Measurements from ENCODE around the gene FLOT2. TPM values are rescaled to one million over a fixed set of nuclear protein-coding genes. Genes with fewer than 3 reads are reported as not detected.

Gene FLOT2
- total and polyA plus RNA-seq, 4 experiments from 2014 or later: 216 to 288 (median 254) TPM

DNA sequence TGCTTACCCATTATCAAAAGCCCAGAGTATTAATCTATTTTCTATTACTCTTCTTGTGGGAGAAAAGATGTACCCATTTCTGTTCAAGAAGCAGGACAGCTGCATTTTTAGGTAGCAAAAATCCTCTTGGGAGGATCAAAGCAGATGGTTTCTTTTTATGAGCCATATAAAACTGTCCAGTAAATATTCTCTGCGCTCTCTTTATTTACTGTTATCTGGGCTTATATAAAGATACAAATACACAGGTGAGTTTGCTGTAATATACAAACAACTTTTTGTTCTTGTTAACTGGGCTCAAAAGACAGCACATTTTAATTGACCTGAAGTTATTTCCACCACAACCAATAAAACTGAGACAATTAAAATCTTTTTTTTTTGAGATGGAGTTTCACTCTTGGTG is 43.7 kb upstream of the FLOT2 start:
- ChIA-PET POLR2A (ENCODE audit: partially characterized antibody) (interaction anchor here (0.9 to 10.8 kb wide), 5 partner anchors 8 to 294 kb away, joined by 3 to 134 read pairs (median 4); partner anchors contain the start of genes FLOT2 and PHF12), CTCF (ENCODE audit: partially characterized antibody) (no interaction called here)
- Mint-ChIP-seq H3K4me3 (peak overlapping the region in 1 of 8 donors; percentile 83), H3K27me3 (no peaks in the 10 kb centered on the region), H3K27ac (peak overlapping the region in 2 of 7 donors; percentile 42 to 78), H3K36me3 (peaks cover 11 to 60% of the 10 kb centered on the region in 2 donors), H3K4me1 (peaks cover 59 to 92% (median 77%) of the 10 kb centered on the region in 4 donors), H3K9me3 (no peaks in the 10 kb centered on the region)
- Histone ChIP-seq H3K4me1 (ENCODE audit: insufficient read depth, low read length) (peaks cover 84% of the 10 kb centered on the region), H3K9me3 (ENCODE audit: control insufficient read depth in 1 of 2, low read length in 2 of 2) (no peaks in the 10 kb centered on the region), H3K27ac (ENCODE audit: low read depth, low read length) (no peak overlapping the region), H3K4me3 (ENCODE audit: low read length in 2 of 2) (no peak overlapping the region), H3K27me3 (ENCODE audit: insufficient read depth, low read length) (no peaks in the 10 kb centered on the region), H3K36me3 (ENCODE audit: insufficient read depth, low read length) (peaks cover 5% of the 10 kb centered on the region)
- intact Hi-C loops (cut with micrococcal nuclease): no loop called here
- no peak for DNase-seq

DNA sequence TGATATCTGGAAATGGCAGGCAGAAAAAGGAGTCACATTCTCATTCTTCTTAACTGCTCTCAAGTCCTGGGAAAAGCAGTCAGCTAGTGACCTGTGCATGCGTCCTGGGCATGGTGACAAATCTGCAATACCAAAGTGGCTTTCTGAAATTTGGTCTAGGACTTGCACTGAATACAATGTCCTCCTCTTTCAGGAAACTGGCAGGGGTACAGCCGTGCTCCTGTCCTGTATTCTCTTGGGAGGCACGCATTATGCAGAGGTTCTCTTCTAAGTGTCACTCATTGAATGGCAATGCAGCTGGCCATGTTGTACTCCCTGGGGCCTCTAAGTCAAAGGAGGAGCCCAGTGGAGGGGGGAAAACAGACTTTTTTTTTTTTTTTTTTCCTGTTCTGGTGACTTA is 43.1 kb upstream of the FLOT2 start:
- Histone ChIP-seq H3K4me3 (ENCODE audit: low read length in 2 of 2) (no peak overlapping the region), H3K27ac (ENCODE audit: low read depth, low read length) (no peak overlapping the region), H3K27me3 (ENCODE audit: insufficient read depth, low read length) (no peaks in the 10 kb centered on the region), H3K36me3 (ENCODE audit: insufficient read depth, low read length) (peaks cover 5% of the 10 kb centered on the region), H3K4me1 (ENCODE audit: insufficient read depth, low read length) (peaks cover 84% of the 10 kb centered on the region), H3K9me3 (ENCODE audit: control insufficient read depth in 1 of 2, low read length in 2 of 2) (no peaks in the 10 kb centered on the region)
- Mint-ChIP-seq H3K27me3 (no peaks in the 10 kb centered on the region), H3K36me3 (peaks cover 11 to 63% of the 10 kb centered on the region in 2 donors), H3K4me1 (peaks cover 60 to 92% (median 77%) of the 10 kb centered on the region in 4 donors), H3K4me3 (peak overlapping the region in 5 of 8 donors; percentile 43 to 83 (median 54)), H3K27ac (peak overlapping the region in 5 of 7 donors; percentile 19 to 82 (median 42)), H3K9me3 (no peaks in the 10 kb centered on the region)
- ChIA-PET POLR2A (ENCODE audit: partially characterized antibody) (interaction anchor here (1.4 to 10.8 kb wide), 4 partner anchors 9 to 43 kb away, joined by 4 to 134 read pairs (median 28); partner anchors contain the start of genes FLOT2 and PHF12), CTCF (ENCODE audit: partially characterized antibody) (interaction anchor here (0.9 to 1.8 kb wide), 2 partner anchors 13 to 24 kb away, joined by 4 to 8 read pairs; no protein-coding TSS in a partner anchor)
- no peak for DNase-seq
- intact Hi-C loops (cut with micrococcal nuclease): no loop called here

DNA sequence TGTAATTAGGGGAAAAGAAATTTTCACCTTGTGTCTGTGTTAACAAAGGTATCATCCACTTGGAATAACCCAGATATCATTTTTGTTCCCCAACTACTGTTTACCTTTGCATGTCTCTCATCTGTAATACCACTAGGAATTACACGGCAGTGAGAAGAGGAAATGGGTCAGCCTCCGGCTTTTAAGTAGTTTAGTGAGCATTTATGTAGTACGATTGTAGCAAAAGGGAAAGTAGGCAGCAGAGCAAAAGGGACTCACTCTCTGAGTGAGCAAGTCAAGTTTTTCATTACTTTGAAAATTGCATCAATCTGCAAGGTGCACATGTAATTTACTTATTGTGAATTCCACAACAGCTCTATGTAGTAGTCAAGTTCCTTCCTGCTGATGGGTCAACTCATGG is 42.6 kb upstream of the FLOT2 start:
- POLR2A ChIA-PET (ENCODE audit: partially characterized antibody): interaction anchor here (1.4 to 10.8 kb wide), 3 partner anchors 9 to 42 kb away, joined by 4 to 134 read pairs (median 53); partner anchors contain the start of genes FLOT2 and PHF12
- Mint-ChIP-seq H3K4me1 (peaks cover 55 to 91% (median 76%) of the 10 kb centered on the region in 4 donors), H3K27ac (peak overlapping the region in 6 of 7 donors; percentile 31 to 82 (median 42)), H3K9me3 (no peaks in the 10 kb centered on the region), H3K36me3 (peaks cover 11 to 60% of the 10 kb centered on the region in 2 donors), H3K27me3 (no peaks in the 10 kb centered on the region), H3K4me3 (peak overlapping the region in 7 of 8 donors; percentile 5 to 83 (median 49))
- intact Hi-C loops (cut with micrococcal nuclease): no loop called here
- H3K4me1 ChIP-seq (ENCODE audit: insufficient read depth, low read length): peaks cover 83% of the 10 kb centered on the region
- CTCF ChIA-PET (ENCODE audit: partially characterized antibody): interaction anchor here (0.9 to 2.0 kb wide), 3 partner anchors 13 to 25 kb away, joined by 4 to 8 read pairs (median 6); no protein-coding TSS in a partner anchor
- H3K27me3 ChIP-seq (ENCODE audit: insufficient read depth, low read length): no peaks in the 10 kb centered on the region
- no peak overlapping the region for H3K27ac ChIP-seq (ENCODE audit: low read depth, low read length)
- no peaks in the 10 kb centered on the region for H3K9me3 ChIP-seq (ENCODE audit: control insufficient read depth in 1 of 2, low read length in 2 of 2)
- no peak for DNase-seq
- no peak overlapping the region for H3K4me3 ChIP-seq (ENCODE audit: low read length in 2 of 2)
- peaks cover 5% of the 10 kb centered on the region for H3K36me3 ChIP-seq (ENCODE audit: insufficient read depth, low read length)

DNA sequence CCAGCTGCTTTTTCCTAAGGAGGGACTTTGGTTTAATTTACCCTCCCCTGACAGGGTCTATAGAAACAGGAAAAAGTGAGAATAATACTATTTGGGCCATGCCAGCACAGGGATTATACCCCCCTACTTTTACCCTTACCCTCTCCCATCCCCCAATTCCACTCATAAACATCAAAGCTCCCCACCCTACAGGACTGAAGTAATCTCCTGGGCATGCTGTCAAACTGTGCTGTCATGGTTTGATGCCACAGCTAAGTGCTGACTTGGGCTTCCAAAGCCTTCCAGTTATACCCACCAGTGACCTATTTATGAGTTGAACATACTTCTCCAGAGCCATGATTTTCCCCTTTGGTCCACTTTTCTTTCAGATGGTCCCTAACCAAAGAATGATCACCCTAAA is 41.0 kb upstream of the FLOT2 start:
- H3K27me3 ChIP-seq (ENCODE audit: insufficient read depth, low read length): no peaks in the 10 kb centered on the region
- peak overlapping the region; percentile 3 to 74 (median 35) for H3K27ac Mint-ChIP-seq
- H3K9me3 ChIP-seq (ENCODE audit: control insufficient read depth in 1 of 2, low read length in 2 of 2): no peaks in the 10 kb centered on the region
- H3K4me3 ChIP-seq (ENCODE audit: low read length in 2 of 2): no peak overlapping the region
- H3K27me3 Mint-ChIP-seq: no peaks in the 10 kb centered on the region
- POLR2A ChIA-PET (ENCODE audit: partially characterized antibody): interaction anchor here (1.9 to 10.8 kb wide), 3 partner anchors 11 to 211 kb away, joined by 6 to 134 read pairs (median 53); partner anchors contain the start of genes PHF12 and TLCD1
- no peak overlapping the region for H3K27ac ChIP-seq (ENCODE audit: low read depth, low read length)
- peaks cover 55 to 89% (median 74%) of the 10 kb centered on the region in 4 donors for H3K4me1 Mint-ChIP-seq
- CTCF ChIA-PET (ENCODE audit: partially characterized antibody): interaction anchor here (2.0 to 4.7 kb wide), 2 partner anchors 11 to 27 kb away, joined by 6 to 14 read pairs; no protein-coding TSS in a partner anchor
- H3K36me3 Mint-ChIP-seq: peaks cover 12 to 57% of the 10 kb centered on the region in 2 donors
- H3K9me3 Mint-ChIP-seq: no peaks in the 10 kb centered on the region
- H3K36me3 ChIP-seq (ENCODE audit: insufficient read depth, low read length): peaks cover 5% of the 10 kb centered on the region
- no peak for DNase-seq
- H3K4me1 ChIP-seq (ENCODE audit: insufficient read depth, low read length): peaks cover 73% of the 10 kb centered on the region
- intact Hi-C loops (cut with micrococcal nuclease): no loop called here
- H3K4me3 Mint-ChIP-seq: peak overlapping the region in 1 of 8 donors; percentile 65

DNA sequence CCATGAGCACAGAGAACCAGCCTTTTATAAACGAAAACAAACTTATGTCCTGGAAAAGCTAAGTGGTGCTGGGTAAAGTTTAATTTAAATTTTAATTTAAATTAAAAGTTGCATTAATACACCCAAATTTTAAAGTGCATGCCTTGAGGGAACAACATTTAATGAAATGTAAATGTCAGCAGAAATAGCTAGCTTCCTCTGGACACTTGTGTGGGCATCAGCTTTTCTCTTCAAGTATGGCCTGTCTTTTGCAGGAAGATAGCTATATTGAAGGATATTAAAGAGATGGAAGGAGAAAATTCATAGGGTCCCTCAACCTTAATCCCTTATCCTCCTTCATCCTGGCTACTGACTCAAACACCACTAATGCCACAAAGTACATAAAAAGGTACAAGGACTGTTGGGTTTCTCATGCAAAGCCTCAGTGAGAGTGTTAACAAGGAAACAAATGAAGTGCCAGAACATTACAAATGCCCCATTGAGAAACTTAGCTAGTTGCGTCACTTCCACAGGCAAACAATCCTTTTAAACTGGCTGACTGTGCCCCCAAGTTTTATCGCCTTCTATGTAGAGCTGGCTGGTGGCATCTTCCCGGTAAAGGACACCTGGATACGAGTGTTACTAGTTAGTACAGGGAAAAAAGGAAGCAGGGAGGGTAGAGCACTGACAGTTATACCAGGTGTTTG is 39.7 kb upstream of the FLOT2 start:
- intact Hi-C loops (cut with micrococcal nuclease): no loop called here
- no peak overlapping the region for H3K27ac ChIP-seq (ENCODE audit: low read depth, low read length)

DNA sequence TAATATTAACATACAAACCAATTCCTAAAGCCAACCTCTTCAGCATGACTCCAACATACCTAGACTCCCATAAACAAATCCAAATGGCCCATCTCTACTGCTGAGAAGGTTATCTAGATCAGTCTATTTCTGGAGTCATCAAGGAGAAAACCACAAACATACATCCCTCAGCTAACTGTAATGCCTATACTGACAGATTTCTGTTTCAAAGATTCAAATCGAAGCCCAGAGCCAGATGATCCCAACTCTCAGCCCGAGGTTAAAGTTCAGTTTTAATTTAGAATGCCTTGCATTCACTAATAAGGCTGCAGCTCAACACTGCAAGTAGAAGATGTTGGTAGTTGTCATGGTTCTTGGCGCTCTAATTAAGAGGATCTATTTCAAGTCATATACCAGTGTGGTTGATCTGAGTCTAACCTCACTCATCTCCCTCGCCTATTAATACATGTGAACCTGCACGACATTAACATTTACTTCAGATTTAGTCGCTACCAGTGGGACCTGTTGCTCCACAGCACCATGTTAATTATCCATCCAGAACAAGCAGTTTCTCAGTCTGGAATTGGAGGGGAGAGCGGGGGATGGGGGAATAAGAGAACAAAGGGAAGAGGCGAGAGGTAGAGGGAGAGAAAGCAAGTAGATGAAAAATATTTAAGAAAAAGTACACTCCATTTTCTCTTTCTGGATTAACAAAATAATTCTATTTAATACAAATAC is 38.4 kb upstream of the FLOT2 start:
- Histone ChIP-seq H3K27ac (ENCODE audit: low read depth, low read length) (no peak overlapping the region), H3K36me3 (ENCODE audit: insufficient read depth, low read length) (peaks cover 5% of the 10 kb centered on the region), H3K4me3 (ENCODE audit: low read length in 2 of 2) (no peak overlapping the region), H3K27me3 (ENCODE audit: insufficient read depth, low read length) (no peaks in the 10 kb centered on the region), H3K9me3 (ENCODE audit: control insufficient read depth in 1 of 2, low read length in 2 of 2) (no peaks in the 10 kb centered on the region), H3K4me1 (ENCODE audit: insufficient read depth, low read length) (peaks cover 71% of the 10 kb centered on the region)
- H3K4me1 Mint-ChIP-seq: peaks cover 48 to 83% (median 66%) of the 10 kb centered on the region in 4 donors
- CTCF ChIA-PET (ENCODE audit: partially characterized antibody): interaction anchor here (1.1 to 4.7 kb wide), 5 partner anchors 9 to 172 kb away, joined by 3 to 14 read pairs (median 4); no protein-coding TSS in a partner anchor
- peak overlapping the region in 6 of 7 donors; percentile 8 to 90 (median 80) for H3K27ac Mint-ChIP-seq
- no peak for DNase-seq
- H3K4me3 Mint-ChIP-seq: peak overlapping the region in 3 of 8 donors; percentile 4 to 31 (median 15)
- intact Hi-C loops (cut with micrococcal nuclease): no loop called here
- peaks cover 0 to 2% (median 0%) of the 10 kb centered on the region in 8 donors for H3K9me3 Mint-ChIP-seq
- peaks cover 8 to 50% of the 10 kb centered on the region in 2 donors for H3K36me3 Mint-ChIP-seq
- H3K27me3 Mint-ChIP-seq: no peaks in the 10 kb centered on the region
- POLR2A ChIA-PET (ENCODE audit: partially characterized antibody): interaction anchor here (6.7 to 10.8 kb wide), 2 partner anchors 9 to 13 kb away, joined by 53 to 134 read pairs; partner anchors contain the start of gene PHF12

More for the DNA sequence above, 39.7 kb upstream of the FLOT2 start:
- Histone ChIP-seq H3K9me3 (ENCODE audit: control insufficient read depth in 1 of 2, low read length in 2 of 2) (no peaks in the 10 kb centered on the region), H3K4me3 (ENCODE audit: low read length in 2 of 2) (no peak overlapping the region), H3K27me3 (ENCODE audit: insufficient read depth, low read length) (no peaks in the 10 kb centered on the region), H3K4me1 (ENCODE audit: insufficient read depth, low read length) (peaks cover 77% of the 10 kb centered on the region), H3K36me3 (ENCODE audit: insufficient read depth, low read length) (peaks cover 5% of the 10 kb centered on the region)
- H3K9me3 Mint-ChIP-seq: no peaks in the 10 kb centered on the region
- peaks cover 52 to 95% (median 72%) of the 10 kb centered on the region in 4 donors for H3K4me1 Mint-ChIP-seq
- H3K36me3 Mint-ChIP-seq: peaks cover 13 to 56% of the 10 kb centered on the region in 2 donors
- no peak for DNase-seq
- no peaks in the 10 kb centered on the region for H3K27me3 Mint-ChIP-seq
- ChIA-PET POLR2A (ENCODE audit: partially characterized antibody) (interaction anchor here (0.6 to 10.8 kb wide), 3 partner anchors 10 to 1669 kb away, joined by 3 to 134 read pairs (median 53); partner anchors contain the start of gene PHF12), CTCF (ENCODE audit: partially characterized antibody) (interaction anchor here (0.9 to 4.7 kb wide), 6 partner anchors 11 to 210 kb away, joined by 3 to 14 read pairs (median 4); no protein-coding TSS in a partner anchor)
- peak overlapping the region in 5 of 7 donors; percentile 8 to 81 (median 42) for H3K27ac Mint-ChIP-seq
- peak overlapping the region in 2 of 8 donors; percentile 6 for H3K4me3 Mint-ChIP-seq
